Ishikawa (cell line): ENCODE results near the gene PTAFR.

Experiments
- CEBPB ChIP-seq: IDR thresholded peaks from 2 replicates; pipeline ENCODE4 v1.6.1; 2012
- CREB1 ChIP-seq: IDR thresholded peaks from 2 replicates; pipeline ENCODE4 v1.6.1; 2012; ENCODE audit warnings: low read depth
- EGR1 ChIP-seq: IDR thresholded peaks from 2 replicates; pipeline ENCODE4 v1.6.1; 2012
- EP300 ChIP-seq: IDR thresholded peaks from 2 replicates; pipeline ENCODE4 v1.6.1; 2012; ENCODE audit warnings: borderline replicate concordance
- FOXM1 ChIP-seq: IDR thresholded peaks from 2 replicates; pipeline ENCODE4 v1.6.1; 2012; ENCODE audit warnings: low read depth, borderline replicate concordance
- RAD21 ChIP-seq: IDR thresholded peaks from 2 replicates; pipeline ENCODE4 v1.6.1; 2012; ENCODE audit warnings: low read depth
- REST ChIP-seq: IDR thresholded peaks from 2 replicates; pipeline ENCODE4 v1.6.1; 2012; ENCODE audit warnings: low read depth, mild to moderate bottlenecking
- TAF1 ChIP-seq: IDR thresholded peaks from 2 replicates; pipeline ENCODE4 v1.6.1; 2012; ENCODE audit warnings: low read depth, mild to moderate bottlenecking
- TCF12 ChIP-seq: IDR thresholded peaks from 2 replicates; pipeline ENCODE4 v1.6.1; 2012; ENCODE audit warnings: low read depth
- TEAD4 ChIP-seq: IDR thresholded peaks from 2 replicates; pipeline ENCODE4 v1.6.1; 2012
- YY1 ChIP-seq: IDR thresholded peaks from 2 replicates; pipeline ENCODE4 v1.6.1; 2012; ENCODE audit warnings: low read depth
- TF ChIP-seq, protein P1 (sequence below): IDR thresholded peaks from 2 replicates; pipeline ENCODE4 v1.6.1; 2012
- TF ChIP-seq, protein P2 (sequence below): IDR thresholded peaks from 2 replicates; pipeline ENCODE4 v1.6.1; 2012

DNA sequence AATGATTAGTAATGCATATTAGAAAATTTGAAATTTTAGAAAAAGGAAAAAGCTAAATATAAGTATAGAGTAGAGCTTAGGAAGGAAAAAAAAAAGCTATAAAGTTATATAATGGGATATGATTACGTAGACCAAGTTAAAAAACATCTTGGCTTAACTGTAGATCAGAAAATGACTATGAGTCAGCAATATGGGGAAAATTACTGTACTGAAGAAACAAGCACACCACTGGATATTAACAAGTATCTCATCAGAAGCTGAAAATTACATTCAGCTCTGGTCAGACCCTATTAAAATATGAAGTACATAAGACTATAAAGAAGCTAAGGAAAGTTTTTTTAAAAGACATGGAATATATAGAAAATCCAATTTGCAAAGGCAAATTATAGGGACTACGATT, 36.8 kb upstream of the PTAFR start:
- TF ChIP-seq EP300 (no peak), YY1 (no peak), CREB1 (no peak), FOXM1 (no peak), REST (no peak), TCF12 (no peak), TEAD4 (no peak), CEBPB (no peak), EGR1 (no peak), RAD21 (no peak), TAF1 (no peak)
- TF ChIP-seq, protein P1, sequence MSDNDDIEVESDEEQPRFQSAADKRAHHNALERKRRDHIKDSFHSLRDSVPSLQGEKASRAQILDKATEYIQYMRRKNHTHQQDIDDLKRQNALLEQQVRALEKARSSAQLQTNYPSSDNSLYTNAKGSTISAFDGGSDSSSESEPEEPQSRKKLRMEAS: no peak
- TF ChIP-seq, protein P2, sequence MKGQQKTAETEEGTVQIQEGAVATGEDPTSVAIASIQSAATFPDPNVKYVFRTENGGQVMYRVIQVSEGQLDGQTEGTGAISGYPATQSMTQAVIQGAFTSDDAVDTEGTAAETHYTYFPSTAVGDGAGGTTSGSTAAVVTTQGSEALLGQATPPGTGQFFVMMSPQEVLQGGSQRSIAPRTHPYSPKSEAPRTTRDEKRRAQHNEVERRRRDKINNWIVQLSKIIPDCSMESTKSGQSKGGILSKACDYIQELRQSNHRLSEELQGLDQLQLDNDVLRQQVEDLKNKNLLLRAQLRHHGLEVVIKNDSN: no peak
